GM15510 (cell line): Measurements from ENCODE around the gene AK2.

ENCODE experiments used
- POLR2A ChIP-seq: IDR thresholded peaks from 3 replicates; pipeline ENCODE4 v1.6.1; 2011; ENCODE audit warnings: borderline replicate concordance; ENCODE audit not compliant: insufficient read length; ENCODE audit errors: extremely low read depth

Gene AK2

GRCh38 chr1:33036051-33036525, 595 bp downstream of the AK2 start:
- TF ChIP-seq POLR2A, result no peak

- TF ChIP-seq POLR2A, result no peak
Measured at GRCh38 chr1:33032126-33032869, 4.4 kb downstream of the AK2 start.

DNA sequence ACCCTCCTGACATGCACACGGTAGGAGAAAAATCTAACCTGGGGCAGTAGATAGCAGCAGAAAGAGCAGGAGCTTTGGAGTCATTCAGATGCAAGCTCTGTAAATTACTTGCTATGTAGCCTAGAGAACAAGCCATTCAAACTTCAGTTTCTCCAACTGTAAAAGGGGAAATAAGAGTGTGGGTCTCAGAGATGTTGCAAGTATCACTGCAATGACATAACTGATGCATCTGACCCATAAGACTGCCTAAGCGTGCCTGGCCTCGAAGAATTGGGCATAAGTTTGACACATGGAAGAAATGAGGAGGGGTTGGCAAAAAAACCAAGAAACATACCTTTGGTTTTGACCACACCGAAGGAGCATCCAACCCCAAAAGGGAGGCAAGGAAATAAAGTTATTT, 5.2 kb downstream of the AK2 start:
- no peak for TF ChIP-seq POLR2A

DNA sequence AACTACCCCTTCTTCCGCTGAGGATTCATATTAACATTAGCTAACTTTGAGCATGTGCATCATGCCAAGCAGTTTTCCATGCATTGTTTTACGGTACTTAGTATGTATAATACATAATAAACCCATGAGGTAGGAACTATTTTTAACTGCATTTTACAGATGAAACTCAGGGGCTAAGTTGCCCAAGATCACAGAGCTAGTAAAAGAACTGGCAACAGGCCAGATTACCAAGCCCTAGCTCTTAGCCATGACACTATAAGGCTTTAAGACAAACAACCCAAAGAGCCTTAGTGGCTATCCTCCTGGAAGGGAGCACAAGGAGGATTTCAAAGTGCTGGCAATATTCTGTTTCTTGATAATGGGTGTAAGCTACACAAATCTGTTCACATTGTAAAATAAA, 6.1 kb downstream of the AK2 start:
- no peak for TF ChIP-seq POLR2A

GRCh38 chr1:33029921-33030320, 6.8 kb downstream of the AK2 start:
- TF ChIP-seq POLR2A, result no peak

- TF ChIP-seq POLR2A, result no peak
Measured at GRCh38 chr1:33029209-33029608, 7.5 kb downstream of the AK2 start.

GRCh38 chr1:33025761-33026160, 10.9 kb downstream of the AK2 start:
- no peak for TF ChIP-seq POLR2A

- TF ChIP-seq POLR2A, result no peak
Measured at GRCh38 chr1:33025180-33025569, 11.5 kb downstream of the AK2 start.

GRCh38 chr1:33022650-33023200, 14.0 kb downstream of the AK2 start:
- no peak for TF ChIP-seq POLR2A

GRCh38 chr1:33021567-33022431, 14.9 kb downstream of the AK2 start:
- no peak for TF ChIP-seq POLR2A

DNA sequence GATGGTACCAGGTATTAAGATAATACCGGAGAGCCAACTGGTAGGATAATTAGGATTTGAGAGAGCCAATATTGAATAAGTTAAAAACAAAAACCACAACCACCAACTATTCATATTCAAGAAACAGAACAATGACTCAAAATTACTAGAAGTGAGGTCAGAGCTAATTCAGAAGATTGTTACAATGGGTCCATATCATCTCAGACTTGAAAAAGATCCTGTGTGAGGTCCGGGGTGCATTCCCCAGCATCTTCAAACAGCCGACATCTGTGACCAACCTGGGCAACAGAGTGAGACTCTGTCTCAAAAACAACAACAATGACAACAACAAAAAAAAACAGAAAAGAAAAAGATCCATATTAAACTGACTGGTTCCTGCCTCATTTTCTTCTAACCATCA, 18.6 kb downstream of the AK2 start:
- no peak for TF ChIP-seq POLR2A

- no peak for TF ChIP-seq POLR2A
Measured at GRCh38 chr1:33017175-33017574, 19.5 kb downstream of the AK2 start.

DNA sequence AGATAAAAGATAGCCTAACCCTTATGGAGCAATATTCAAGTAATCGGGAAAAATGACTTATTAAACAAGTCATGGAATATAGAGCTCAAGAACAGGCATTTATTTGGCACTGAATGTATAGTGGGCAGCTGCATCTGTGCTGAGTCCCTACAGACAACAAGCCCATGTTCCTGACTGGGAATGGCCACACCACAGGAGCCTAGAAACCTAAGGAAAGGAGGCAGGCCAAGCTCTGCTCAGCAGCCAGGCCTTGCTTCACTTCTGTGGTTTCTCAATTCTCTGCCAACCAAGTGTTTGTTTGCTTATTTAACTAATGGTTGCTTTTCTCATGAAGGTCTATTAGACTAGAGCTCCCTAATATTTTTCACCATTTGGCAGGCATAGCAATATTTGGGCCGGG, 21.5 kb downstream of the AK2 start:
- no peak for TF ChIP-seq POLR2A

GRCh38 chr1:33014464-33015163, 22.1 kb downstream of the AK2 start:
- TF ChIP-seq POLR2A, result no peak

DNA sequence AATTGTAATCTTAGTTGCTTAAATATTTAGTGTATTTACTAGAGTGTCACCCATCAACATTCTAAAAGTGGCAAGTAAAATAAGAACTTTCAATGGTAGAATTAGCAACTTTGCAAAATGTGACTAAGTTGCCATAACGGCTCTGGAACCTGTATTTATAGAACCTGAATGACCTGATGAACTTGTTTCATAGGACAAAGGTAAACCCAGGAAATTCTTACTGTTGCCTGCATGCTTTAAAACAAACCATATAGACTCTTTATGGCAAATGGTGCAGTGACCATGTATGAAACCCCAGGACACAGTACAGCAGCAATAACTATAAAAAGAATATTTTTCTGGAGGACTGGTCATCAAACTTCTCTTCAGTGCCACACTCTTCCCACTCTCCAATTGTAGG, 22.9 kb downstream of the AK2 start:
- TF ChIP-seq POLR2A, result no peak
